Mesodermal cell (in vitro differentiated cells): ENCODE results near the gene HES5.

Experiments used
- H3K27ac ChIP-seq: 2 replicates; pipeline ENCODE4 v1.7.0; 2013; ENCODE audit warnings: mild to moderate bottlenecking, low read depth, low read length, moderate library complexity; ENCODE audit not compliant: severe bottlenecking
- H3K36me3 ChIP-seq: 2 replicates; pipeline ENCODE4 v1.7.1; 2013; ENCODE audit warnings: mild to moderate bottlenecking, low read length, moderate library complexity; ENCODE audit not compliant: control insufficient read depth, insufficient read depth
- H3K4me1 ChIP-seq: one replicate; pipeline ENCODE4 v1.7.1; 2013; ENCODE audit warnings: mild to moderate bottlenecking, low read length; ENCODE audit not compliant: insufficient read depth, control insufficient read depth, poor library complexity, severe bottlenecking
- H3K4me3 ChIP-seq: 2 replicates; pipeline ENCODE4 v1.7.0; 2013; ENCODE audit warnings: low read length, control low read depth, mild to moderate bottlenecking; ENCODE audit not compliant: insufficient read depth, poor library complexity, severe bottlenecking; ENCODE audit errors: extremely low read depth
- H3K9me3 ChIP-seq: 2 replicates; pipeline ENCODE4 v1.7.1; 2013; ENCODE audit warnings: mild to moderate bottlenecking, low read length, moderate library complexity; ENCODE audit not compliant: control insufficient read depth
- WGBS, 2 experiments: methylation state at CpG; one replicate each; pipeline ENCODE4 v1.1.5; 2013; ENCODE audit warnings: missing lambda C conversion rate in 2 of 2; ENCODE audit not compliant: insufficient coverage in 2 of 2; 5-methylcytosine and 5-hydroxymethylcytosine counted together

HES5 gene

GRCh38 chr1:2510366-2511155 is 19.5 kb downstream of the HES5 start:
- peaks cover 62% of the 10 kb centered on the region for H3K36me3 ChIP-seq
- no peak overlapping the region for H3K4me3 ChIP-seq
- no peaks in the 10 kb centered on the region for H3K9me3 ChIP-seq
- 93 to 96% methylated on average over 21 to 24 of the region's 27 CpGs for WGBS, 2 experiments
- H3K4me1 ChIP-seq = no peaks in the 10 kb centered on the region
- no peak overlapping the region for H3K27ac ChIP-seq

GRCh38 chr1:2509589-2509988 is 20.5 kb downstream of the HES5 start:
- H3K4me1 ChIP-seq = no peaks in the 10 kb centered on the region
- H3K4me3 ChIP-seq = no peak overlapping the region
- H3K9me3 ChIP-seq = no peaks in the 10 kb centered on the region
- no peak overlapping the region for H3K27ac ChIP-seq
- peaks cover 53% of the 10 kb centered on the region for H3K36me3 ChIP-seq
- WGBS, 2 experiments = 85 to 98% methylated on average over 8 to 11 of the region's 11 CpGs

- no peaks in the 10 kb centered on the region for H3K4me1 ChIP-seq
- H3K27ac ChIP-seq = no peak overlapping the region
- 94 to 97% methylated on average over 26 to 29 of the region's 29 CpGs for WGBS, 2 experiments
- H3K9me3 ChIP-seq = no peaks in the 10 kb centered on the region
- H3K36me3 ChIP-seq = peaks cover 47% of the 10 kb centered on the region
- H3K4me3 ChIP-seq = no peak overlapping the region
These were observed 21.3 kb downstream of the HES5 start for GRCh38 chr1:2508751-2509150.

- H3K9me3 ChIP-seq = no peaks in the 10 kb centered on the region
These were observed 21.9 kb downstream of the HES5 start for GRCh38 chr1:2508180-2508579.

GRCh38 chr1:2507744-2508155 is 22.3 kb downstream of the HES5 start:
- no peaks in the 10 kb centered on the region for H3K4me1 ChIP-seq
- H3K4me3 ChIP-seq = no peak overlapping the region
- H3K36me3 ChIP-seq = peaks cover 37% of the 10 kb centered on the region
- no peak overlapping the region for H3K27ac ChIP-seq
- H3K9me3 ChIP-seq = no peaks in the 10 kb centered on the region
- WGBS, 2 experiments = 95% methylated on average over 3 to 6 of the region's 6 CpGs

More at GRCh38 chr1:2508180-2508579, 21.9 kb downstream of the HES5 start:
- WGBS, 2 experiments = 92% methylated on average over 17 to 18 of the region's 24 CpGs
- no peaks in the 10 kb centered on the region for H3K4me1 ChIP-seq
- peaks cover 41% of the 10 kb centered on the region for H3K36me3 ChIP-seq
- no peak overlapping the region for H3K4me3 ChIP-seq
- no peak overlapping the region for H3K27ac ChIP-seq

- 71 to 77% methylated on average over 14 to 15 of the region's 15 CpGs for WGBS, 2 experiments
- Histone ChIP-seq H3K4me1 (no peaks in the 10 kb centered on the region), H3K27ac (no peak overlapping the region), H3K36me3 (peaks cover 30% of the 10 kb centered on the region), H3K4me3 (no peak overlapping the region), H3K9me3 (no peaks in the 10 kb centered on the region)
These were observed 23.0 kb downstream of the HES5 start for GRCh38 chr1:2506901-2507565.

- Histone ChIP-seq H3K9me3 (no peaks in the 10 kb centered on the region), H3K4me3 (no peak overlapping the region), H3K27ac (no peak overlapping the region), H3K36me3 (peaks cover 25% of the 10 kb centered on the region), H3K4me1 (no peaks in the 10 kb centered on the region)
- 89 to 91% methylated on average over 22 to 30 of the region's 30 CpGs for WGBS, 2 experiments
These were observed 23.8 kb downstream of the HES5 start for GRCh38 chr1:2506007-2506860.

- Histone ChIP-seq H3K4me1 (no peaks in the 10 kb centered on the region), H3K36me3 (peaks cover 18% of the 10 kb centered on the region), H3K4me3 (no peak overlapping the region), H3K27ac (no peak overlapping the region), H3K9me3 (no peaks in the 10 kb centered on the region)
- 94 to 95% methylated on average over 13 to 21 of the region's 21 CpGs for WGBS, 2 experiments
These were observed 24.5 kb downstream of the HES5 start for GRCh38 chr1:2505461-2505994.

GRCh38 chr1:2504949-2505272 is 25.2 kb downstream of the HES5 start:
- H3K4me1 ChIP-seq = no peaks in the 10 kb centered on the region
- H3K27ac ChIP-seq = no peak overlapping the region
- peaks cover 11% of the 10 kb centered on the region for H3K36me3 ChIP-seq
- H3K4me3 ChIP-seq = no peak overlapping the region
- WGBS, 2 experiments = 83 to 89% methylated on average over 13 to 21 of the region's 22 CpGs
- H3K9me3 ChIP-seq = no peaks in the 10 kb centered on the region

GRCh38 chr1:2504225-2504948 is 25.7 kb downstream of the HES5 start:
- no peaks in the 10 kb centered on the region for H3K4me1 ChIP-seq
- no peak overlapping the region for H3K4me3 ChIP-seq
- H3K36me3 ChIP-seq = peaks cover 7% of the 10 kb centered on the region
- no peaks in the 10 kb centered on the region for H3K9me3 ChIP-seq
- no peak overlapping the region for H3K27ac ChIP-seq
- 90 to 94% methylated on average over 18 to 36 of the region's 36 CpGs for WGBS, 2 experiments
